H1 (cell line): ENCODE measurements around the gene RNU7-1. TPM values are rescaled to one million over a fixed set of nuclear protein-coding genes. Genes with fewer than 3 reads are reported as not detected.

Source experiments
- CBX5 ChIP-seq: fragments of 300-800, 300-1000 bp; sonication (generic); IDR thresholded peaks from 2 replicates; pipeline ENCODE4 v1.7.1; 2016; ENCODE audit warnings: antibody characterized with exemption, low read length, low read depth
- CHD1 ChIP-seq: IDR thresholded peaks from 2 replicates; pipeline ENCODE4 v1.6.1; 2012; ENCODE audit warnings: low read depth, low read length, improper control_type of control experiment
- CTBP2 ChIP-seq: IDR thresholded peaks from 2 replicates; pipeline ENCODE4 v1.7.0; 2011; ENCODE audit warnings: borderline replicate concordance, mild to moderate bottlenecking, moderate library complexity, mixed read lengths, low read length; ENCODE audit not compliant: insufficient read depth, insufficient read length
- GTF2F1 ChIP-seq: IDR thresholded peaks from 2 replicates; pipeline ENCODE4 v1.6.1; 2012; ENCODE audit warnings: low read depth, low read length, improper control_type of control experiment, borderline replicate concordance
- NANOG ChIP-seq: IDR thresholded peaks from 2 replicates; pipeline ENCODE4 v1.6.1; 2011; ENCODE audit warnings: low read length, low read depth, mild to moderate bottlenecking, inconsistent platforms; ENCODE audit not compliant: insufficient read depth, poor library complexity, severe bottlenecking
- SAP30 ChIP-seq: fragments of 300-600 bp; sonication (generic); IDR thresholded peaks from 2 replicates; pipeline ENCODE4 v1.7.1; 2012; ENCODE audit warnings: low read length, moderate library complexity, mild to moderate bottlenecking, inconsistent platforms; ENCODE audit not compliant: insufficient read depth, insufficient replicate concordance
- TBP ChIP-seq: IDR thresholded peaks from 2 replicates; pipeline ENCODE4 v1.6.1; 2011; ENCODE audit warnings: low read depth, low read length, improper control_type of control experiment
- polyA plus RNA-seq, 7 experiments: library from polyadenylated mRNA; depleted of rRNA in 3 of 7; stranded (reverse) in 5 of 7; unstranded in 2 of 7; fragments of >200 nt in 5 of 7; fragments of 200-250 nt in 2 of 7; gene quantifications; 1 replicate in 5 of 7; 2 replicates in 1 of 7; 4 replicates in 1 of 7; pipeline versions ENCODE4 v1.2.1 to v1.2.3, GENCODE V29; 2011 to 2013; ENCODE audit warnings: missing spikeins in 2 of 7, mixed read lengths in 2 of 7
- total RNA-seq: library from RNA; stranded (reverse); fragmentation: NEBNext Ultra II Directional; extraction: Animal tissue kit (Norgen Biotek cat#: 25700); gene quantifications from 2 replicates; pipeline ENCODE4 v1.2.1, GENCODE V29; 2021
- TF ChIP-seq, protein P1 (sequence below): fragments of 300-600 bp; sonication (generic); IDR thresholded peaks from 2 replicates; pipeline ENCODE4 v1.7.1; 2012; ENCODE audit warnings: low read length, moderate library complexity, mild to moderate bottlenecking, inconsistent platforms; ENCODE audit not compliant: insufficient replicate concordance
- TF ChIP-seq, protein P2 (sequence below): IDR thresholded peaks from 2 replicates; pipeline ENCODE4 v1.6.1; 2012; ENCODE audit warnings: inconsistent platforms
- TF ChIP-seq, protein P3 (sequence below): IDR thresholded peaks from 2 replicates; pipeline ENCODE4 v1.6.1; 2011; ENCODE audit warnings: low read depth, mild to moderate bottlenecking, low read length; ENCODE audit not compliant: insufficient read depth

The RNU7-1 gene
- total and polyA plus RNA-seq, 2 of the 8 experiments (the other 6 are each of a cell fraction or from before 2014, with no cell fraction given) = not detected

DNA sequence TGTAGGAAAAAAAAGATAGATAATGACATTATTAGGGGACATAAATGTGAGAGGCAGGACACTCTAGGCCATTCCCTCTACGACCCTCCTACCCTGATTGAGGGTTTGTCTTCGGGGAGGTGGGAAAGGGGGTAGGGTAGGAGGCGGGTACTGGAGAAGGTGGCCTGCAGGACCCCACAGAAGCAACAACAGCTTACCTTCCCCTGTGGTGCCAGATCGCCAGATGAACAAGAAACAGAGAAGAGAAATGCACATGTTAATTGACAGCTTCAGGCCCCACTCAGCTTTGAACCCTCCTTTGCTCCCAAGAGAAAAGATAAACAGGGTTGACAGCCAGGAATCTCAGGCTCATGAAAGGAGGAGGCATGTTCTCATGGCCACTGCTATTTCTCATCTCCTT, 22.1 kb downstream of the RNU7-1 start (continued):
- TF ChIP-seq, protein P1, sequence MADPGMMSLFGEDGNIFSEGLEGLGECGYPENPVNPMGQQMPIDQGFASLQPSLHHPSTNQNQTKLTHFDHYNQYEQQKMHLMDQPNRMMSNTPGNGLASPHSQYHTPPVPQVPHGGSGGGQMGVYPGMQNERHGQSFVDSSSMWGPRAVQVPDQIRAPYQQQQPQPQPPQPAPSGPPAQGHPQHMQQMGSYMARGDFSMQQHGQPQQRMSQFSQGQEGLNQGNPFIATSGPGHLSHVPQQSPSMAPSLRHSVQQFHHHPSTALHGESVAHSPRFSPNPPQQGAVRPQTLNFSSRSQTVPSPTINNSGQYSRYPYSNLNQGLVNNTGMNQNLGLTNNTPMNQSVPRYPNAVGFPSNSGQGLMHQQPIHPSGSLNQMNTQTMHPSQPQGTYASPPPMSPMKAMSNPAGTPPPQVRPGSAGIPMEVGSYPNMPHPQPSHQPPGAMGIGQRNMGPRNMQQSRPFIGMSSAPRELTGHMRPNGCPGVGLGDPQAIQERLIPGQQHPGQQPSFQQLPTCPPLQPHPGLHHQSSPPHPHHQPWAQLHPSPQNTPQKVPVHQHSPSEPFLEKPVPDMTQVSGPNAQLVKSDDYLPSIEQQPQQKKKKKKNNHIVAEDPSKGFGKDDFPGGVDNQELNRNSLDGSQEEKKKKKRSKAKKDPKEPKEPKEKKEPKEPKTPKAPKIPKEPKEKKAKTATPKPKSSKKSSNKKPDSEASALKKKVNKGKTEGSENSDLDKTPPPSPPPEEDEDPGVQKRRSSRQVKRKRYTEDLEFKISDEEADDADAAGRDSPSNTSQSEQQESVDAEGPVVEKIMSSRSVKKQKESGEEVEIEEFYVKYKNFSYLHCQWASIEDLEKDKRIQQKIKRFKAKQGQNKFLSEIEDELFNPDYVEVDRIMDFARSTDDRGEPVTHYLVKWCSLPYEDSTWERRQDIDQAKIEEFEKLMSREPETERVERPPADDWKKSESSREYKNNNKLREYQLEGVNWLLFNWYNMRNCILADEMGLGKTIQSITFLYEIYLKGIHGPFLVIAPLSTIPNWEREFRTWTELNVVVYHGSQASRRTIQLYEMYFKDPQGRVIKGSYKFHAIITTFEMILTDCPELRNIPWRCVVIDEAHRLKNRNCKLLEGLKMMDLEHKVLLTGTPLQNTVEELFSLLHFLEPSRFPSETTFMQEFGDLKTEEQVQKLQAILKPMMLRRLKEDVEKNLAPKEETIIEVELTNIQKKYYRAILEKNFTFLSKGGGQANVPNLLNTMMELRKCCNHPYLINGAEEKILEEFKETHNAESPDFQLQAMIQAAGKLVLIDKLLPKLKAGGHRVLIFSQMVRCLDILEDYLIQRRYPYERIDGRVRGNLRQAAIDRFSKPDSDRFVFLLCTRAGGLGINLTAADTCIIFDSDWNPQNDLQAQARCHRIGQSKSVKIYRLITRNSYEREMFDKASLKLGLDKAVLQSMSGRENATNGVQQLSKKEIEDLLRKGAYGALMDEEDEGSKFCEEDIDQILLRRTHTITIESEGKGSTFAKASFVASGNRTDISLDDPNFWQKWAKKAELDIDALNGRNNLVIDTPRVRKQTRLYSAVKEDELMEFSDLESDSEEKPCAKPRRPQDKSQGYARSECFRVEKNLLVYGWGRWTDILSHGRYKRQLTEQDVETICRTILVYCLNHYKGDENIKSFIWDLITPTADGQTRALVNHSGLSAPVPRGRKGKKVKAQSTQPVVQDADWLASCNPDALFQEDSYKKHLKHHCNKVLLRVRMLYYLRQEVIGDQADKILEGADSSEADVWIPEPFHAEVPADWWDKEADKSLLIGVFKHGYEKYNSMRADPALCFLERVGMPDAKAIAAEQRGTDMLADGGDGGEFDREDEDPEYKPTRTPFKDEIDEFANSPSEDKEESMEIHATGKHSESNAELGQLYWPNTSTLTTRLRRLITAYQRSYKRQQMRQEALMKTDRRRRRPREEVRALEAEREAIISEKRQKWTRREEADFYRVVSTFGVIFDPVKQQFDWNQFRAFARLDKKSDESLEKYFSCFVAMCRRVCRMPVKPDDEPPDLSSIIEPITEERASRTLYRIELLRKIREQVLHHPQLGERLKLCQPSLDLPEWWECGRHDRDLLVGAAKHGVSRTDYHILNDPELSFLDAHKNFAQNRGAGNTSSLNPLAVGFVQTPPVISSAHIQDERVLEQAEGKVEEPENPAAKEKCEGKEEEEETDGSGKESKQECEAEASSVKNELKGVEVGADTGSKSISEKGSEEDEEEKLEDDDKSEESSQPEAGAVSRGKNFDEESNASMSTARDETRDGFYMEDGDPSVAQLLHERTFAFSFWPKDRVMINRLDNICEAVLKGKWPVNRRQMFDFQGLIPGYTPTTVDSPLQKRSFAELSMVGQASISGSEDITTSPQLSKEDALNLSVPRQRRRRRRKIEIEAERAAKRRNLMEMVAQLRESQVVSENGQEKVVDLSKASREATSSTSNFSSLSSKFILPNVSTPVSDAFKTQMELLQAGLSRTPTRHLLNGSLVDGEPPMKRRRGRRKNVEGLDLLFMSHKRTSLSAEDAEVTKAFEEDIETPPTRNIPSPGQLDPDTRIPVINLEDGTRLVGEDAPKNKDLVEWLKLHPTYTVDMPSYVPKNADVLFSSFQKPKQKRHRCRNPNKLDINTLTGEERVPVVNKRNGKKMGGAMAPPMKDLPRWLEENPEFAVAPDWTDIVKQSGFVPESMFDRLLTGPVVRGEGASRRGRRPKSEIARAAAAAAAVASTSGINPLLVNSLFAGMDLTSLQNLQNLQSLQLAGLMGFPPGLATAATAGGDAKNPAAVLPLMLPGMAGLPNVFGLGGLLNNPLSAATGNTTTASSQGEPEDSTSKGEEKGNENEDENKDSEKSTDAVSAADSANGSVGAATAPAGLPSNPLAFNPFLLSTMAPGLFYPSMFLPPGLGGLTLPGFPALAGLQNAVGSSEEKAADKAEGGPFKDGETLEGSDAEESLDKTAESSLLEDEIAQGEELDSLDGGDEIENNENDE = no peak
- TF ChIP-seq CBX5 (no peak), NANOG (no peak), SAP30 (no peak), CHD1 (no peak), CTBP2 (no peak), TBP (no peak), GTF2F1 (no peak)
- TF ChIP-seq, protein P2, sequence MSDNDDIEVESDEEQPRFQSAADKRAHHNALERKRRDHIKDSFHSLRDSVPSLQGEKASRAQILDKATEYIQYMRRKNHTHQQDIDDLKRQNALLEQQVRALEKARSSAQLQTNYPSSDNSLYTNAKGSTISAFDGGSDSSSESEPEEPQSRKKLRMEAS = no peak
- TF ChIP-seq, protein P3, sequence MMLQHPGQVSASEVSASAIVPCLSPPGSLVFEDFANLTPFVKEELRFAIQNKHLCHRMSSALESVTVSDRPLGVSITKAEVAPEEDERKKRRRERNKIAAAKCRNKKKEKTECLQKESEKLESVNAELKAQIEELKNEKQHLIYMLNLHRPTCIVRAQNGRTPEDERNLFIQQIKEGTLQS = no peak
